Nucleus accumbens (tissue), 56 donors: ENCODE data around the gene AHR.
"Not testable (repeated sequence)": the region's sequence is repeated elsewhere in the genome, so short reads cannot be mapped to it uniquely, and the experiment has no call there.

Experiments
- DNase-seq, 56 donors: peaks; one replicate each; lab custom pipeline; 2025; lab: John Stamatoyannopoulos, UW

Gene AHR

DNA sequence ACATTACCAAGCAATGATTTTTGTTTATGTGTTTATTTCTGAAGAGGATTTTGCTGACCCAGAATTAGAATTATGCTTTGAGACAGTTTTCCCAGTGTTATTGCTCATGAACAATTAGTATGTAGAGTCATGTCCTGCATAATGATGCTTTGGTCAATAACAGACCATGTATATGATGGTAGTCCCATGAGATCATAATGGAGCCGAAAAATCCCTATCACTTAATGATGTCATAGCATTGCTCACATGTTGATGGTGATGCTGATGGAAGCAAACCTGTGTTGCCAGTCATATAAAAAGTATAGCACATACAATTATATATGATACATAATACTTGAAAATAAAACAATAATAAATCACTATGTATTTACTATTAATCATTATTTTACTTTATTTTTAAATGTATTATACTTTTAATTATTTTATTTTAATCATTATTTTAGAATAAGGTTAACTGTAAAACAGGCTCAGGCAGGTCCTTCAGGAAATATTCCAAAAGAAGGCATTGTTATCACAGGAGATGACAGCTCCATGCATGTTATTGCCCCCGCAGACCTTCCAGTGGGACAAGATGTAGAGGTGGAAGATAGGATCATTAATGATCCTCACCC is 33.5 kb downstream of the AHR start:
- no peak for DNase-seq

DNA sequence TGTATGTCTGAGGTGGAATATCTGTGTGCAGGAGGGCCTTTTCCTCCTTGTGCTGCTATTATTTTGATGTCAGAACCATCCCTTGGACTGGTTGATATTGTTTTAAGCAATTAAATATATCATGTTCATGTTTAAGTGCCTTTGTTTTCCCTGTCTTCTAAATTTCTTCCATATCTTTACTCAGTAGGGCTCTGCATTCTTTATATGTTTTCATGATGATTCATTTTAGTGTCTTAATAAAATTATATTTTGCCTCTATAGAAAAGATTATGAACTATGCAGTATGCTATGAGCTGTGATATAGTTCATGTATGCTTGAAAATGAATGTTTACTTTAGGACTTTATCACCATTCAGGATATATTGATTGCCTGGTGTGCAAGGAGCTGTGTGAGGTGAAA is 34.8 kb downstream of the AHR start:
- no peak for DNase-seq

DNA sequence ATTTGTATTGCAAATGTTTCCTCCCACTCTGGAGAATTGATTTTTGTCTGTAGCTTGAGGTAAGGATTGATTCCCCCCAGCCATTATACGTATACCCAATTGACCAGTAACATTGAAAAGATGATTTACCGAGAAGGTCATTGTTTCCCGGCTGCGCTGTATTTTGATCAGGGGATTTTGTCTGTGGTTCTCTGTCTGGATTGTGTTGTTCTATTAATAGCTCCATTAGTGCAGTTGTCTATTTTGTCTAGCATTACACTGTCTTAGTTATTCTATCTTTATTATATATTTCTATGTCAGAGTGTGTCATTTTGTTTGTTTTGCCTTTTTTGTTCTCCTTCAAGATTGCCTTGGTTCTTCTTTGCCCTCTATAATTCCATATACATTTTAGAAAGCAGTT is 37.7 kb downstream of the AHR start:
- DNase-seq, result no peak

DNA sequence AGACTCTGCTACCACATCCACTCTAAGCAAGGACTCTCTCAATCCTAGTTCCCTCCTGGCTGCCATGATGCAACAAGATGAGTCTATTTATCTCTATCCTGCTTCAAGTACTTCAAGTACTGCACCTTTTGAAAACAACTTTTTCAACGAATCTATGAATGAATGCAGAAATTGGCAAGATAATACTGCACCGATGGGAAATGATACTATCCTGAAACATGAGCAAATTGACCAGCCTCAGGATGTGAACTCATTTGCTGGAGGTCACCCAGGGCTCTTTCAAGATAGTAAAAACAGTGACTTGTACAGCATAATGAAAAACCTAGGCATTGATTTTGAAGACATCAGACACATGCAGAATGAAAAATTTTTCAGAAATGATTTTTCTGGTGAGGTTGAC is 40.7 kb downstream of the AHR start:
- DNase-seq, result no peak

DNA sequence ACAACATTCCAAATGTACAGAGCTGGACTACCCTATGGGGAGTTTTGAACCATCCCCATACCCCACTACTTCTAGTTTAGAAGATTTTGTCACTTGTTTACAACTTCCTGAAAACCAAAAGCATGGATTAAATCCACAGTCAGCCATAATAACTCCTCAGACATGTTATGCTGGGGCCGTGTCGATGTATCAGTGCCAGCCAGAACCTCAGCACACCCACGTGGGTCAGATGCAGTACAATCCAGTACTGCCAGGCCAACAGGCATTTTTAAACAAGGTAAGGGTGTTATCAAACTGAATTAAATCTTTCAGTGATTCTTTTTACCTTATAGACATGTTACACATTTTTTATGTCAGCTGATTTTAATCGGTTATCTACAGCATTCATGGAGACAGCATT is 41.5 kb downstream of the AHR start:
- DNase-seq, result peak in 1 of 56 donors; percentile 4

DNA sequence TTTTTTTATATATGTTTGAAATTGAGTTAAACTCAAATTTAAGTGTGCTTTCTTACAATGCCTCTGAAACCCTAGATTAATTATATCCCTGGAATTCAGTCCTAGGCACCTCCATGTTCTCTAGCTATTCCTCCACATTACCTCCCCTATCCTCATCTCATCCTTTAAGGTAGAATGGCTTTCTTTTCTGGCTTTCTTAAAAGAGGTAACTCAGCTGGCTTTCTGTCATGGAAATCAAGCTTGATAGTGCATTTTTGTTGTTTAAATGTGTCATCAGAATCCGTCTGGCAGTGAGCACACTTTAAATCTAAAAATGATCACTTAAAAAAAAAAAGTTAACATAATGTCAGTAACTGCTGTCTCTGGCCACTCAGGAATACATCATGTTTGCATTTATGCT is 42.2 kb downstream of the AHR start:
- DNase-seq, result no peak

DNA sequence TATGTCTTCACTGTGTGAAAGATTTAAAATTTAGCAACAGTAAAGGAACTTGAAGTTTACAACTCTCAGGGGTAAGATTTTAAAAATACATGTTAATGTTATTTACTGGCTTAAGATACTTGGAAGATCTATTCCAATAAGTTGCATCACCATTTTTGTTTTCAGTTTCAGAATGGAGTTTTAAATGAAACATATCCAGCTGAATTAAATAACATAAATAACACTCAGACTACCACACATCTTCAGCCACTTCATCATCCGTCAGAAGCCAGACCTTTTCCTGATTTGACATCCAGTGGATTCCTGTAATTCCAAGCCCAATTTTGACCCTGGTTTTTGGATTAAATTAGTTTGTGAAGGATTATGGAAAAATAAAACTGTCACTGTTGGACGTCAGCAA is 44.3 kb downstream of the AHR start:
- DNase-seq, result no peak

DNA sequence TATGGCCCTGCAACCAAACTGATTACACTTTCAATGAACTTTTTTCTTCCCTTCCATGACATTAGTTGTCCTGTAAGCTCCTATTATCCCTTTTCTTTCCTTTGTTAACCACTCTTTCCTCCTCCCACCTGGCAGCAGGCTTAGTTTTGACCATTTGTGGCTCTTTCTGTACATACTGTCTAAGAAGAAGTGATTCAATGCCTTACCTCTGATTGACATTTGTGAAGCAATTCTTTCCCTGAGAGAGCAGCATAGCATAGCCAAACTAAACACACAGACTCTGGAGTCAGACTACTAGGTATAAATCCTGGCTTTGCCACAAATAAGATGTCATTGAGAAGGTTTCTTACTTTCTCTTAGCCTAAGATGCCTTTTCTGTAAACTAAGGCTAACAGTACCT is 48.9 kb downstream of the AHR start:
- no peak for DNase-seq

DNA sequence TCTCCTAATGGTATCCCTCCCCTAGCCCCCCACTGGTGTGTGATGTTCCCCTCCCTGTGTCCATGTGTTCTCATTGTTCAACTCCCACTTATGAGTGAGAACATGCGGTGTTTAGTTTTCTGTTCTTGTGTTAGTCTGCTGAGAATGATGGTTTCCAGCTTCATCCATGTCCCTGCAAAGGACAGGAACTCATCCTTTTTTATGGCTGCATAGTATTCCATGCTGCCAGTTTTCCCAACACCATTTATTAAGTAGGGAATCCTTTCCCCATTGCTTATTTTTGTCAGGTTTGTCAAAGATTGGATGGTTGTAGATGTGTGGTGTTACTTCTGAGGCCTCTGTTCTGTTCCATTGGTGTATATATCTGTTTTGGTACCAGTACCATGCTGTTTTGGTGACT is 50.5 kb downstream of the AHR start:
- DNase-seq, result not testable (repeated sequence)

DNA sequence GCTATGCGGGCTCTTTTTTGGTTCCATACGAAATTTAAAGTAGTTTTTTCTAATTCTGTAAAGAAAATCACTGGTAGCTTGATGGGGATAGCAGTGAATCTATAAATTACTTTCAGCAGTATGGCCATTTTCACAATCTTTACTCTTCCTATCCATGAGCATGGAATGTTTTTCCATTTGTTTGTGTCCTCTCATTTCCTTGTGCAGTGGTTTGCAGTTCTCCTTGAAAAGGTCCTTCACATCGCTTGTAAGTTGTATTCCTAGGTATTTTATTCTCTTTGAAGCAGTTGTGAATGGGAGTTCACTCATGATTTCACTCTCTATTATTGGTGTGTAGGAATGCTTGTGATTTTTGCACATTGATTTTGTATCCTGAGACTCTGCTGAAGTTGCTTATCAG is 51.9 kb downstream of the AHR start:
- not testable (repeated sequence) for DNase-seq

DNA sequence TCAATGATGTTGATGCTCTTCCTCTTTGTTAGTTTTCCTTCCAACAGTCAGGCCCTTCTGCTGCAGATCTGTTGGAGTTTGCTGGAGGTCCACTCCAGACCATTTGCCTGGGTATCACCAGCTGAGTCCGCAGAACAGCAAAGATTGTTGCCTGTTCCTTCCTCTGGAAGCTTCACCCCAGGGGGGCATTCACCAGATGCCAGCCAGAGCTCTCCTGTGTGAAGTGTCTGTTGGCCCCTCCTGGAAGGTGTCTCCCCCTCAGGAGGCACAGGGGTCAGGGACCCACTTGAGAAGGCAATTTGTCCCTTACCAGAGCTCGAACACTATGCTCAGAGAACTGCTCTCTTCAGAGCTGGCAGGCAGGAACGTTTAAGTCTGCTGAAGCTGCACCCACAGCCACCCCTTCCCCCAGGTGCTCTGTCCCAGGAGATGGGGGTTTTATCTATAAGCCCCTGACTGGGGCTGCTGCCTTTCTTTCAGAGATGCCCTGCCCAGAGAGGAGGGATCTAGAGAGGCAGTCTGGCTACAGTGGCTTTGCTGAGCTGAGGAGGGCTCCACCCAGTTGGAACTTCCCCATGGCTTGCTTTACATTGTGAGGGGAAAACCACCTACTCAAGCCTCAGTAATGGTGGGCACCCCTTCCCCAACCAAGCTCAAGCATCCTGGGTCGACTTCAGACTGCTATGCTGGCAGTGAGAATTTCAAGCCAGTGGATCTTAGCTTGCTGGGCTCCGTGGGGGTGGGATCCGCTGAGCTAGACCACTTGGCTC is 55.4 kb downstream of the AHR start:
- not testable (repeated sequence) for DNase-seq

DNA sequence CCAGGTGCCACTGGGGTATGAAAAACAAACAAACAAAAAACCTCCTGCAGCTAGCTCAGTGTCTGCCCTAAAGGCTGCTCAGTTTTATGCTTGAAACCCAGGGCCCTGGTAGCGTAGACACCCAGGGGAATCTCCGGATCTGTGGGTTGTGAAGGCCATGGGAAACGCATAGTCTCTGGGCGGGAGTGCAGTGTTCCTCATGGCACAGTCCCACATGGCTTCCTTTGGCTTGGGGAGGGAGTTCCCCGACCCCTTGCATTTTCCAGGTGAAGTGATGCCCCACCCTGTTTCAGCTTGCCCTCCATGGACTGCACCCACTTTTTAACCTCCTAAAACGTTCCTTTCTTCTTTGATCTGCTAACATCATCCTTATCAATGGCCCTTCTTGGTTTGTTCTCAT is 56.0 kb downstream of the AHR start:
- no peak for DNase-seq

DNA sequence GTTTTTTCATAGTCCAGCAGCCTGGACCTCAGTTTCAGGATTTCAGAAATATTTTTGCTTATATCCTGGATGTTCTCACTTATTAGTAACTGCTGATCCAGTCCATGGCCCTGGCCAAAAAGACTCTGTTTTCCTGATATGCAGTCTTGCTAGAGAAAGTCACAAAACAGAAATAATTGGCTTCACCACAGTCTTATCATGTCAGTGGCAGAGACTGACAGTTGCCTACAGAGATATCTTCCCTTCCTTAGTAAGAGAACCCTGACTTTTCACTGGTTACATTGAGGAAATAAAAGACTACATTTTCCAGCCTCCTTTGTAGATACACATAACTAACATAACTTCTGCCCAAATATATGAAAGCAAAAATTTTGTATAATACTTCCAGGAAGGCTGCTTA is 56.6 kb downstream of the AHR start:
- DNase-seq, result no peak

DNA sequence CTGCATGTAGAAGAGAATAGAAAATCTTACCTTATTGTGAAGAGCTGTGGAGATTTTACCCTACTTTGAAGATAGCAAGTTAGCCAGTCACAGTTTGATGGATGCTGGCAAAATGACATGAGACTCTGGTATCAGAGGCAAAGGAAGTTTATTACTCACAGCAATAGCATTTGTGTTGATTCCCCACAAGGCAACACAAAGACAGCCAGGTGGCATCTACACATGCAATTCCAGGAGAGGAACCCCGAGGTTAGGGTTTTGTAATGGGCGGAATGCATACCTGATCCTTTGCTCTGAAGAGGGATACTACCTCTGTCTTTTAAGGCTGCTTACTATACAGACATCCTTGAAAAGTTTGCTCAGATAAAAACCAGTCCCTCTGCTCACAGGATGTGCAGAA is 59.5 kb downstream of the AHR start:
- no peak for DNase-seq

DNA sequence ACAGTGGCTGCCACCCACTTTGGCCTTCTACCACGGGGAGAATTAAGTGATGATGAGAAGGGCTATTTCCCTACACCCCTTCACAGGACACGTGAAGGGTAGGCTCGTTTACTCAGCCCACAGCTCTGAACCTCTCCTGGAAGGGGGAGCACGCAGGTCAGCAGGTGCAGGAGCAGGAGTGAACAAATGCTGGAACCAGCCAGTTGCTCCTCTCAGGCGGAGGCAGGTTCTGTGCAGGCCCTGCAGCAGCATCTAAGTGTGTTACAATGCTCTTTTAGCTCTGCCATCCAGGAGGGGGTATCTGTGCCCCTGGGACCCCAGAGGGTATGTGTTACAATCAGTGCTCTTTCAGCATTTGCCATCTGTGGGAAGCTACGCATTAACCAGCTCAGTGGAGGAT is 61.2 kb downstream of the AHR start:
- no peak for DNase-seq

DNA sequence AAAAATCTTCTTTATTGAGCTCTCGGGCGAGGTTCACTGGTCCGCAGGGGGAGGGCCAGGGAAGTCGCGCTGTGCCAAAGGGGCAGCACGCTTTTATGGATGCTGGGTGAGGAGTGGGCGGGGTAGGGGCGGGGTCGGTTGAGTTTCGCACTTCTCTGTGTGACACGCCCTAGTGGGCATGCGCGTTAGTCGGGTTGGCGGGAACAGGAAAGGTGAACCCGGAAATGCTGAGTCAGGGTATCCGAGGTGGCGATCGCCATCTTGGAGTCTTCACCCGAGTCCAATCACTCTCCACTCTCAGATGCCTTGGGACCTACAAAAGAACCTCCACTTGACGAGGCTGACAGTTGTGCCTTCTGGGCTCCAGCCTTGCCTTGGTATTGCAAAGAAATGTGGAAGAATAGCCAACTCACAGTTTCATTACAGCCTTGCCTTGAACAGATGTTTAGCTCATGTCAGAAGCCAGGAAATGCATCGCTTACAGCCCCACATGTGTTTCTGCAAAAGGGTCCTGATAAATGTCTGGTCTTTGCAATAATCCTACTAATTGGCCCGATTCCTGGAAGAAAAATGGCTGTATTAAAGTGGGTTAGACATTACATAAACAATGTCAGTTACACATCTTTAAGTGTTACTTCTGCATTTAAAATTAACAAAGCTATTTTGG is 64.1 kb downstream of the AHR start:
- DNase-seq, result no peak

DNA sequence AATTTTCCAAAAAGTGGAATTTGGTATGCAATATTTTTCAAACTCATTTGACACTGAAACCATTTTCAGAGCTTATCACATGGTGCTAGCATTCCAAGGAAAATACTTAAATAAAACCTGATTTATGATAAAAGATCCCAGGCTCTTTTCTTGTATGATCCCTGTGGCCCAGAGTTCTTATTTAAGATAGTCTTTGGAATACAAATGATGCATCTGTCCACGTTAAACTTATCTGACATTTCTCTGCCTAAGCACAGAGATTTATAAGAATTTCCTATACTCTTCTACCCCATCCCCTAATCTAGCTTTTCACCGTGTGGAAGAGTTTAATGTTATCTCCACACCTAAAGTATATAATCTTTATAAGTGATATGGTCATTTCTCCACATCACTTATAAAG is 66.2 kb downstream of the AHR start:
- no peak for DNase-seq

DNA sequence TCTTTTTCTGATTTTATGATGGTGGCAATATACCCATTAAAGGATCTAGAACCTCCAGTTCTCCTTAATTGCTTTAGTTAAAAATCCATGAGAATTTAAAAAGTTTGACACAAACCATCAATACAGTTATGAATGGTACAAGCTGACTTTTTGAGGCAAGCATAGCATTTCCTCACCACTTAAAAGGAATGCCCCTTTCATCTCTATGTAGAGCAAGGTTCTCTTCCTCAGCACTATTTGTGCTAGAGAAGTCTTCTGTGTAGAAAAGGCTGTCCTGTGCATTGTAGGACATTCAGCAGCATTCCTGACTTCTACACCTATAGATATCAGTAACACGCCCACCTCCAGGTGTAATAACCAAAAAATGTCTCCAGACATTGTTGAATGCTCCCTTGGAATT is 67.3 kb downstream of the AHR start:
- no peak for DNase-seq

DNA sequence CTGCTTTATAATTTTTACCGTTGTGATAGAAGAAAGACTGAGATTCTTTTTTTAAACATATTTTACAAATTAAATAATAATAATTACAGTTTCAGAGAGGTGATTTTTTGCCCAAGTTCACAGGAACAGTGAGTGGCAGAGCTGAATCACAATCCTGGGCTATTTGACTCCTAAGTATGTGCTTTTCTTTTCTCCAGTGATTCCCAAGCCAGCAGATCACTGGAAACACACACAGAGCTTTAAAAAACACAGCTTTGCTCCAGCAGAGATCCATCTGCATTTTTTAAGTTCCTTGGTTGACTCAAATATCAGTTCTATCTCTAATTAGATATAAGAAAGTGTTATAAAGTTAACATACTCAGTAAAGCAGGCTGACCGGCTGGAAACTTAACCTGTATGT is 69.0 kb downstream of the AHR start:
- no peak for DNase-seq

DNA sequence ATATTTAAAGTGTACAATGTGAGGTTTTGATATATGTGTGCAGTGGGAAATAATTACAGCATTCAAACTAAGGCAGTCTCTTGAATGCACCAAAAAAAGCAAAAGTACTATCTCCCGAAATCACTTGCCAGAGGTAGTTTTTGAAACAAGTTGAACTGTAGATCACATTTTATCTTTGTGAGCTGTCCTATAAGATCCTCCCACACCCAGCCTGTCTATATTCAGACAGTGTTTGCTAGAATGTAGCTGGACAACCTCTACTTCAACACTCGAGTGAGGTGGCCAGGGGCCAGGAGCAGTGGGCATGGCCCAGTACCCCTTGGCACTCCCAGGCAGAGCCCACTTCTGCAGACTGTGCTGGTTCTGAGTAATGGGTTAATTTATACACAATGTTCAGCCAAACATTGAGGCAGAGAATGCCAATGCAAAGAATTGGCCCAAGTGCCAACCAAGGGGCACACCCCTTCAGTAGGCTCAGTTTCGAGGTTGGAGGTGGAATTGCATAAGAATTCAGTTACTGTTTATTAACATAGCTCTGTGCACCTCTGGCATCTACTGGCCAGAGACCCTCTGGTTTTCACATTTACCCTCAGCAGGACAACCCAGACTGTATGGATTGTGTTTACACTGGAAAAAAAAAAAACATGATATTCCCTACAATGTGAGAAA is 70.5 kb downstream of the AHR start:
- no peak for DNase-seq

DNA sequence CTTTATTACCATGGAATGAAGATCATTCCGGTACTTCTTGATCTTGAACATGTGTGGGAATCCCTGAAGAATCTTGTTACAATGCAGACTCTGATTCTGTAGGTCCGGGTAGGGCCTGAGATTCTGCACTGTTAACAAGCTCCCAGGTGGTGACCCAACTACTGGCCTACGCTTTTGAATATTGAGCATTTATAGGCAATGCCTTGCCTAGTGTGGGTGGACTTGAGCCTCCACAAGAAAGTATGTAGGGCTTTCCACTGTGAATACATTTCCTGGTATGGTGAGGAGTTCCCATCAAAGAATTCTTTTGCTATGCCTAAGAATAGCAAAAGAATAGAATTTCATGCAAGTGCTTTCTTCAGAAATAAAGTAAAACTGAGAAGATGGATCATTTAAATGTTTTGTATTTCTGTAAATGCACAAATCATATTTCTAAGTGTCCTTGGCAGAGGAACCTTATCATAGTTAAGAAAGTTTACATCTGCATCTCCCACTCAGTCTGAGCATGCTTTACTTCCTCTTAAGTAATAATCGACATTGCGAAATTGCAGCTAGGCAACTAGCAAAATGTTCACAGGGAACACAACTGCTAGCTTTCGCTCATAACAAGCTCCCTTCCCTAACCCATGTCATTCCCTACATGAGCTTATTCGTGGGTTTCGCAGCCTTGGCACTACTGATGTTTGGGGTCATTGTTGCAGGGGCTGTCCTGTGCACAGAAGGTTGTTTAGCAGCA is 71.4 kb downstream of the AHR start:
- no peak for DNase-seq
